Measurements from ENCODE around the gene ELL2. TPM values are rescaled to one million over a fixed set of nuclear protein-coding genes. Genes with fewer than 3 reads are reported as not detected.
A peak's percentile ranks its signal among the peaks of the same experiment; 100 is the strongest.

The ELL2 gene
- total RNA-seq (ENCODE audit: low replicate concordance), result 9.3 and 14.2 TPM in 2 replicates

- no peaks in the 10 kb centered on the region for H3K9me3 Mint-ChIP-seq
- peak within 1 kb of the TSS; percentile 97 for H2AFZ ChIP-seq (replicated peaks)
- H3K27me3 ChIP-seq, result peaks cover 19% of the 10 kb centered on the region
- H3K36me3 Mint-ChIP-seq, result no peaks in the 10 kb centered on the region
- H4K20me1 ChIP-seq (ENCODE audit: low read depth), result peaks cover 7% of the 10 kb centered on the region
- DNase-seq (ENCODE audit: low spot score), result peak; percentile 97
- H3K4me3 ChIP-seq, result peak within 1 kb of the TSS; percentile 89
- peaks cover 27% of the 10 kb centered on the region for H3K4me1 ChIP-seq
- peak; percentile 5 for TF ChIP-seq EZH2phosphoT487 (IDR thresholded peaks at IDR 0.05)
- no peak for TF ChIP-seq CTCF (IDR thresholded peaks at IDR 0.05)
- peak within 1 kb of the TSS; percentile 94 for H3K4me2 ChIP-seq
- H3F3A ChIP-seq (ENCODE audit: low read depth), result peaks cover 11% of the 10 kb centered on the region
- peaks cover 14% of the 10 kb centered on the region for H3K79me2 ChIP-seq (ENCODE audit: low read depth)
- H3K4me1 Mint-ChIP-seq, result peaks cover 30% of the 10 kb centered on the region
- peaks cover 12% of the 10 kb centered on the region for H3K27me3 Mint-ChIP-seq (ENCODE audit: insufficient read depth, low read depth)
- H3K4me3 Mint-ChIP-seq, result peak within 1 kb of the TSS; percentile 93
- peak within 1 kb of the TSS; percentile 84 for H3K27ac Mint-ChIP-seq
- H3K9ac ChIP-seq, result no peak within 1 kb of the TSS
- H3K9me3 ChIP-seq (ENCODE audit: low read depth), result no peaks in the 10 kb centered on the region
- no peak within 1 kb of the TSS for H3K27ac ChIP-seq
- H3K36me3 ChIP-seq, result no peaks in the 10 kb centered on the region
Measured at GRCh38 chr5:95961617-95962474, at the start of gene ELL2. Gene ELL2, minus strand, starts transcription at chr5:95961851. Its CDS starts 130 bp downstream, at chr5:95961721.

- Mint-ChIP-seq H3K36me3 (no peaks in the 10 kb centered on the region), H3K9me3 (no peaks in the 10 kb centered on the region), H3K4me1 (no peaks in the 10 kb centered on the region), H3K27me3 (ENCODE audit: insufficient read depth, low read depth) (peaks cover 8% of the 10 kb centered on the region), H3K4me3 (no peak overlapping the region), H3K27ac (no peak overlapping the region)
- H3K9ac ChIP-seq, result no peak overlapping the region
- no peaks in the 10 kb centered on the region for H3K36me3 ChIP-seq
- TF ChIP-seq EZH2 (IDR thresholded peaks at IDR 0.05), result no peak
- TF ChIP-seq CTCF (IDR thresholded peaks at IDR 0.05), result no peak
- TF ChIP-seq EZH2phosphoT487 (IDR thresholded peaks at IDR 0.05), result no peak
- no peak overlapping the region for H3K27ac ChIP-seq
- H2AFZ ChIP-seq (replicated peaks), result no peak overlapping the region
- DNase-seq (ENCODE audit: low spot score), result no peak
- H3F3A ChIP-seq (ENCODE audit: low read depth), result no peaks in the 10 kb centered on the region
- no peaks in the 10 kb centered on the region for H4K20me1 ChIP-seq (ENCODE audit: low read depth)
- no peak overlapping the region for H3K4me2 ChIP-seq
- H3K4me3 ChIP-seq, result no peak overlapping the region
- no peaks in the 10 kb centered on the region for H3K27me3 ChIP-seq
- no peaks in the 10 kb centered on the region for H3K9me3 ChIP-seq (ENCODE audit: low read depth)
- H3K79me2 ChIP-seq (ENCODE audit: low read depth), result no peaks in the 10 kb centered on the region
- no peaks in the 10 kb centered on the region for H3K4me1 ChIP-seq
Measured at GRCh38 chr5:96008987-96009647, 47.5 kb upstream of the ELL2 start.

- no peak for TF ChIP-seq CTCF (IDR thresholded peaks at IDR 0.05)
- no peak for TF ChIP-seq EZH2 (IDR thresholded peaks at IDR 0.05)
- Histone ChIP-seq H4K20me1 (ENCODE audit: low read depth) (no peaks in the 10 kb centered on the region), H3K36me3 (no peaks in the 10 kb centered on the region), H2AFZ (replicated peaks) (no peak overlapping the region), H3K27me3 (no peaks in the 10 kb centered on the region), H3K9ac (no peak overlapping the region), H3F3A (ENCODE audit: low read depth) (no peaks in the 10 kb centered on the region), H3K9me3 (ENCODE audit: low read depth) (no peaks in the 10 kb centered on the region), H3K4me3 (no peak overlapping the region), H3K4me2 (no peak overlapping the region), H3K4me1 (no peaks in the 10 kb centered on the region), H3K27ac (no peak overlapping the region), H3K79me2 (ENCODE audit: low read depth) (no peaks in the 10 kb centered on the region)
- no peaks in the 10 kb centered on the region for H3K9me3 Mint-ChIP-seq
- H3K4me3 Mint-ChIP-seq, result no peak overlapping the region
- no peak for DNase-seq (ENCODE audit: low spot score)
- peaks cover 8% of the 10 kb centered on the region for H3K27me3 Mint-ChIP-seq (ENCODE audit: insufficient read depth, low read depth)
- no peaks in the 10 kb centered on the region for H3K4me1 Mint-ChIP-seq
- H3K27ac Mint-ChIP-seq, result no peak overlapping the region
- no peaks in the 10 kb centered on the region for H3K36me3 Mint-ChIP-seq
Measured at GRCh38 chr5:96008487-96008886, 46.8 kb upstream of the ELL2 start.

Data from neural progenitor cell (in vitro differentiated cells).